HepG2 (cell line): Measurements from ENCODE around the gene NARS2. TPM values are rescaled to one million over a fixed set of nuclear protein-coding genes. Genes with fewer than 3 reads are reported as not detected.

Source experiments
- CCAR2 ChIP-seq: fragments of 200-400 bp; formaldehyde crosslinking; optimal IDR thresholded peaks from 2 replicates; pipeline ENCODE3; 2018; ENCODE audit warnings: low read depth, mild to moderate bottlenecking, low read length, moderate library complexity
- CREB3 ChIP-seq: sonication (generic); formaldehyde crosslinking; IDR thresholded peaks from 2 replicates; pipeline ENCODE4 v1.5.0; 2020; ENCODE audit warnings: missing genetic modification reagents
- ELF3 ChIP-seq: IDR thresholded peaks from 2 replicates; pipeline ENCODE4 v1.6.1; 2016; ENCODE audit warnings: missing genetic modification reagents, missing compliant biosample characterization
- GABPB1 ChIP-seq: IDR thresholded peaks from 2 replicates; pipeline ENCODE4 v1.6.1; 2016; ENCODE audit warnings: mild to moderate bottlenecking, missing genetic modification reagents, moderate library complexity, missing compliant biosample characterization
- GMEB2 ChIP-seq: IDR thresholded peaks from 2 replicates; pipeline ENCODE4 v1.6.1; 2016; ENCODE audit warnings: missing biosample characterization, missing genetic modification reagents, low read depth
- MBNL3 ChIP-seq: fragments of 250-450 bp; sonication (Bioruptor Pico); conservative IDR thresholded peaks from 2 replicates; pipeline ENCODE4 v1.8.0; 2022; ENCODE audit warnings: mild to moderate bottlenecking, inconsistent platforms
- NCOR1 ChIP-seq: fragments of 200-600 bp; sonication (generic); IDR thresholded peaks from 2 replicates; pipeline ENCODE4 v1.7.0; 2017; ENCODE audit warnings: antibody characterized with exemption, low read length, borderline replicate concordance
- THAP11 ChIP-seq: IDR thresholded peaks from 2 replicates; pipeline ENCODE4 v1.6.1; 2016; ENCODE audit warnings: missing biosample characterization, missing genetic modification reagents
- ZBTB34 ChIP-seq: sonication (generic); formaldehyde crosslinking; IDR thresholded peaks from 2 replicates; pipeline ENCODE4 v1.8.0; 2022; ENCODE audit warnings: mild to moderate bottlenecking, missing genetic modification reagents
- ZFAT ChIP-seq: sonication (generic); formaldehyde crosslinking; conservative IDR thresholded peaks from 2 replicates; pipeline ENCODE4 v1.8.1; 2023; ENCODE audit warnings: missing genetic modification reagents, inconsistent platforms
- ZMYM3 ChIP-seq: sonication (generic); formaldehyde crosslinking; IDR thresholded peaks from 2 replicates; pipeline ENCODE4 v1.5.1; 2020; ENCODE audit warnings: mild to moderate bottlenecking, missing genetic modification reagents
- ZNF138 ChIP-seq: sonication (generic); formaldehyde crosslinking; IDR thresholded peaks from 2 replicates; pipeline ENCODE4 v1.5.0; 2020; ENCODE audit warnings: mild to moderate bottlenecking, low read depth, missing genetic modification reagents
- ZNF142 ChIP-seq: sonication (generic); formaldehyde crosslinking; IDR thresholded peaks from 2 replicates; pipeline ENCODE4 v1.4.0; 2020; ENCODE audit warnings: missing genetic modification reagents
- ZNF160 ChIP-seq: sonication (generic); formaldehyde crosslinking; IDR thresholded peaks from 2 replicates; pipeline ENCODE4 v1.8.0; 2022; ENCODE audit warnings: mild to moderate bottlenecking, inconsistent platforms, missing genetic modification reagents
- ZNF572 ChIP-seq: sonication (generic); formaldehyde crosslinking; IDR thresholded peaks from 2 replicates; pipeline ENCODE4 v1.5.1; 2020; ENCODE audit warnings: mild to moderate bottlenecking, missing genetic modification reagents
- ZNF768 ChIP-seq: sonication (generic); formaldehyde crosslinking; IDR thresholded peaks from 2 replicates; pipeline ENCODE4 v1.4.0; 2020; ENCODE audit warnings: missing genetic modification reagents
- ZNF780A ChIP-seq: sonication (generic); formaldehyde crosslinking; IDR thresholded peaks from 2 replicates; pipeline ENCODE4 v1.8.0; 2022; ENCODE audit warnings: mild to moderate bottlenecking, missing genetic modification reagents, moderate library complexity
- polyA plus RNA-seq, 8 experiments: library from polyadenylated mRNA; depleted of rRNA in 3 of 8; stranded (reverse) in 7 of 8; unstranded in 1 of 8; fragments of >200 nt; fragmentation: Illumina TruSeq in 4 of 8; extraction: Trizol in 4 of 8; gene quantifications; 2 replicates each; pipeline versions ENCODE4 v1.2.1 to v1.2.3, GENCODE V29; 2011 to 2016; ENCODE audit warnings: low read depth in 4 of 8, missing spikeins in 1 of 8, mixed read lengths in 1 of 8; ENCODE audit not compliant: insufficient read depth in 1 of 8
- total RNA-seq, 5 experiments: library from RNA; depleted of rRNA; stranded (reverse); fragments of >200 nt; fragmentation: Illumina TruSeq; extraction: Trizol; gene quantifications; 2 replicates each; pipeline ENCODE4 v1.2.3, GENCODE V29; 2016; ENCODE audit warnings: low read depth in 1 of 5
- TF ChIP-seq, protein P1 (sequence below): sonication (generic); formaldehyde crosslinking; IDR thresholded peaks from 2 replicates; pipeline ENCODE4 v1.9.0; 2022; ENCODE audit warnings: low read depth, missing genetic modification reagents
- TF ChIP-seq, protein P2 (sequence below): IDR thresholded peaks from 2 replicates; pipeline ENCODE4 v1.6.1; 2016; ENCODE audit warnings: mild to moderate bottlenecking, missing biosample characterization, missing genetic modification reagents

NARS2 gene
- total and polyA plus RNA-seq, 2 of the 13 experiments (the other 11 are each of a cell fraction or from before 2014, with no cell fraction given) = 45.9 to 65.0 TPM

GRCh38 chr11:78472905-78473304 lies 101.8 kb downstream of the NARS2 start (continued):
- TF ChIP-seq, protein P1, sequence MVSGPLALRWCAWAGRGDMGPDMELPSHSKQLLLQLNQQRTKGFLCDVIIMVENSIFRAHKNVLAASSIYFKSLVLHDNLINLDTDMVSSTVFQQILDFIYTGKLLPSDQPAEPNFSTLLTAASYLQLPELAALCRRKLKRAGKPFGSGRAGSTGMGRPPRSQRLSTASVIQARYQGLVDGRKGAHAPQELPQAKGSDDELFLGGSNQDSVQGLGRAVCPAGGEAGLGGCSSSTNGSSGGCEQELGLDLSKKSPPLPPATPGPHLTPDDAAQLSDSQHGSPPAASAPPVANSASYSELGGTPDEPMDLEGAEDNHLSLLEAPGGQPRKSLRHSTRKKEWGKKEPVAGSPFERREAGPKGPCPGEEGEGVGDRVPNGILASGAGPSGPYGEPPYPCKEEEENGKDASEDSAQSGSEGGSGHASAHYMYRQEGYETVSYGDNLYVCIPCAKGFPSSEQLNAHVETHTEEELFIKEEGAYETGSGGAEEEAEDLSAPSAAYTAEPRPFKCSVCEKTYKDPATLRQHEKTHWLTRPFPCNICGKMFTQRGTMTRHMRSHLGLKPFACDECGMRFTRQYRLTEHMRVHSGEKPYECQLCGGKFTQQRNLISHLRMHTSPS (CRISPR knock-in tag) = no peak
- no peak for TF ChIP-seq ZNF160 (CRISPR knock-in tag)
- TF ChIP-seq GABPB1 (CRISPR knock-in tag) = no peak
- TF ChIP-seq ZMYM3 (CRISPR knock-in tag) = peak; percentile 96
- TF ChIP-seq ZNF138 (CRISPR knock-in tag) = no peak
- TF ChIP-seq ZBTB34 = no peak
- TF ChIP-seq, protein P2, sequence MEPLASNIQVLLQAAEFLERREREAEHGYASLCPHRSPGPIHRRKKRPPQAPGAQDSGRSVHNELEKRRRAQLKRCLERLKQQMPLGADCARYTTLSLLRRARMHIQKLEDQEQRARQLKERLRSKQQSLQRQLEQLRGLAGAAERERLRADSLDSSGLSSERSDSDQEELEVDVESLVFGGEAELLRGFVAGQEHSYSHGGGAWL = no peak
- peak; percentile 51; the same call in 1 of the 2 replicates for TF ChIP-seq ZNF768 (CRISPR knock-in tag)
- TF ChIP-seq ELF3 = no peak
- no peak for TF ChIP-seq ZFAT (CRISPR knock-in tag)
- TF ChIP-seq CCAR2 = no peak
- TF ChIP-seq ZNF572 (CRISPR knock-in tag) = no peak
- TF ChIP-seq THAP11 (CRISPR knock-in tag) = no peak
- no peak for TF ChIP-seq MBNL3 (CRISPR knock-in tag)
- no peak for TF ChIP-seq GMEB2 (CRISPR knock-in tag)
- no peak; the same call in 1 of the 2 replicates for TF ChIP-seq NCOR1
- TF ChIP-seq ZNF780A = no peak
- no peak for TF ChIP-seq ZNF142 (CRISPR knock-in tag)
- TF ChIP-seq CREB3 = no peak
